CD4-positive, alpha-beta T cell treated with Interleukin-15 for 4 hours (primary cell): ENCODE data around the gene ERO1B.
"Not testable (repeated sequence)": the region's sequence is repeated elsewhere in the genome, so short reads cannot be mapped to it uniquely, and the experiment has no call there.

Experiments
- DNase-seq: peaks from one replicate; pipeline ENCODE4 v3.0.0-alpha.2; 2020; ENCODE audit warnings: low spot score

ERO1B gene

DNA sequence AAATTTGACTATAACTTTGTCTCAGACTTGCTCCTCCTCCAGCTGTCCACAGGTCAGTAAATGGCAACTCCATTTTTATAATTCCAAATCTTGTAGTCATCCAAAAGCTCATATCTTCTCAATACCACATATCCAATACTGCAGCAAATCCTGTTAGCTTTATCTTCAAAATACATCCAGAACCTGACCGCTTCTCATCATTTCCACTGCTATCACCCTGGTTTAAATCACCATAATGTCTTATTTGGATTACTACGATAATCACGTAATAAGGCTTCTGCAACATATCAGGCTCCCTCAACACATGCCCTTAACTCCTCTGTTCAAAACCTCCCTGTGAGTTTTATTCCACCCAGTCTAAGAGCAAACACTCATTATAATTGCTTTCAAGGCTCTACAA lies 34.5 kb downstream of the ERO1B start:
- DNase-seq: no peak

- no peak for DNase-seq
Measured at GRCh38 chr1:236242568-236242967, 39.2 kb downstream of the ERO1B start.

- no peak for DNase-seq
Measured at GRCh38 chr1:236240675-236241074, 41.1 kb downstream of the ERO1B start.

GRCh38 chr1:236239092-236239585 lies 42.6 kb downstream of the ERO1B start:
- no peak for DNase-seq

- no peak for DNase-seq
Measured at GRCh38 chr1:236235116-236235515, 46.6 kb downstream of the ERO1B start.

GRCh38 chr1:236228411-236228810 lies 53.3 kb downstream of the ERO1B start:
- DNase-seq: no peak

GRCh38 chr1:236222632-236223031 lies 59.1 kb downstream of the ERO1B start:
- no peak for DNase-seq

DNA sequence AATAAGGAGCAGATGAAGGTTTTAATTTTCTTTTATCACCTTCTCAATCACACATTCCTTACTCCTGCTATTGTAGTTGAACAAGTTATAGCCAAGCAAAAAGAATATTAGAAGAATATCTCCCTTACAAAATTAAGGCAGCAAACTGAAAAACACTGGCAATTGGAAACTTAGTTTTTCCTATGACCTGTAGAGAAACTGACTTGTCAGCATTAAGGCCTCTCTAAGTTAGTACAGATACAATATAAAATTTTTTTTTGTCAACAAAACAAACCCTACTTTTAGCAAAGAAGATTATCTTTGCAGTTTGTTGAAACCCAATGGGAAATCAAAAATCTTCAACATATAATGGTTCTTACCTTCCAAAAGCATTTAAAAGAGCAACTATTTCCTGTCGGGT lies 61.3 kb downstream of the ERO1B start:
- DNase-seq: no peak

GRCh38 chr1:236214761-236215160 lies 67.0 kb downstream of the ERO1B start:
- no peak for DNase-seq

- DNase-seq: no peak
Measured at GRCh38 chr1:236213534-236213933, 68.2 kb downstream of the ERO1B start.

- DNase-seq: no peak
Measured at GRCh38 chr1:236211815-236212214, 69.9 kb downstream of the ERO1B start.

DNA sequence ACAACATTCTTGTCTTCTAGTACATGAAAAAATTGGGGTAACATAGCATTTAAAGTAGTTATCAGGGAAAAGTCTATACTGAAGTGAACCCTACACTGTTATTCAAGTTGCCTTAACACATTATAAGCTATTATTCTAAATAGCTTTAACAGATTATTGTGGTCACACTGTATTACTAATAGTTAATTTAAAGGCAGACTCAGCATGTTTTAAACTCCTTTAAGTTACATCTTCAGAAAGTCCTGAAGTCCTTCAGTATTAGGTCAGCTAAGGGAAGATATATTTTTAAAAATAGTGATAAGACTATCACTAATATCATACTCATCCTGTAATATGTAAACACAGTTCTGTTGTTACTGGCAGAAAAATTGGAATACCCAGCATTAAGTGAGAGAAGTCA lies 72.0 kb downstream of the ERO1B start:
- DNase-seq: no peak

GRCh38 chr1:236209185-236209584 lies 72.6 kb downstream of the ERO1B start:
- no peak for DNase-seq

GRCh38 chr1:236207569-236207968 lies 74.2 kb downstream of the ERO1B start:
- no peak for DNase-seq

DNA sequence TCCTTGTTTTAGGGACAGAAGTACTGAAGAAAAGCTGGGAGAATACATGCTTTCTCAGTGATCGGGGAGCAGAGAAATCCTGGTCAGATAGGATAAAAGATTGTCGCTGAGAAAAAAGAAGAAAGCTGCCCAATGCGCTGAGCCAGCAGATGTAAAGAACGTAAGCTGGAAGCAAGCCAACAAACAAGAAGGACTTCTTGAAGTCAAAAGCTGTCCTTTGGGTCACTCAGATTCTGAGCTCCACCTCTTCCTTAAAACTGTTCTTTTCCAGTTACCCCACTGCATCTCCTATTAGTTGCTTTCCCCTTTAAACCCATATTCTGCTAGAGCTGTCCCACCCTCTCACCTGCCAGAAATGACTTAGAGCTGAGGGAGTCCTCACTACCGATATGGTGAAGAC lies 74.6 kb downstream of the ERO1B start:
- no peak for DNase-seq

DNA sequence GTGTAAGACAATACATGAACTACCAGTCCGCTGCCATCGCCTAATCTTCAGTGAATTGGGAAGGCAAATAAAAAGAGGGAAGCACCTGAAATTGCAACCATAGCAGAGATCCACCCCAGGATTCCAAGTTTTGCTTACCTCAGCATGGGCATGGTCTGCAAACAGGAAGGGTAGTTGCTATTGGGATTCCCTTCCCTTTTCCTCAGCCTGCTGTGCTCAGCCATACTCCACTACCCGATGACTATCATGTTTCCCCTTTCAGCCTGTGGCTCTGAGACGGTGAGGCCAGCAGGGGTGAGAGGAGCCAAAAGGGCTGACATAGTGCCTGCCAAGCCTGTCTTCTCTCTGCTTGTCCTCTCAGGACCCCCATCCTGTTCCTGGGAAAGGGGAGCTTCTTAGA lies 75.2 kb downstream of the ERO1B start:
- no peak for DNase-seq

DNA sequence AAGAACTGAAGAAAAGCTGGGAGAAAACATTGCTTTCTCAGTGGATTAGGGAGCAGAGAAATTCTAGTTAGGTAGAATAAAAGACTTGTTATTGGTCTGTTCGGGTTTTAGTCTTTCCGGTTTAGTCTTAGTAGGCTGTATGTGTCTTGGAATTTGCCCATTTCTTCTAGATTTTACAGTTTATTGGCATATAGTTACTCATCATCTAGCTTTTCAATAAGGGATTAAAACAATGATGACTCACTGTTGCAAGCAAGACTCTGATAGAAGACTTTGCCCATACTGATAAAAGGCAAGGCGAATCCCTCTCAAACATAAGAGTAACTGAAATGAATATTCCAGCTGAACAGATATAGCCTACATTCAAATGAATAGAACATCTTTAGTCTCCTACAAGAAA lies 77.1 kb downstream of the ERO1B start:
- DNase-seq: no peak

DNA sequence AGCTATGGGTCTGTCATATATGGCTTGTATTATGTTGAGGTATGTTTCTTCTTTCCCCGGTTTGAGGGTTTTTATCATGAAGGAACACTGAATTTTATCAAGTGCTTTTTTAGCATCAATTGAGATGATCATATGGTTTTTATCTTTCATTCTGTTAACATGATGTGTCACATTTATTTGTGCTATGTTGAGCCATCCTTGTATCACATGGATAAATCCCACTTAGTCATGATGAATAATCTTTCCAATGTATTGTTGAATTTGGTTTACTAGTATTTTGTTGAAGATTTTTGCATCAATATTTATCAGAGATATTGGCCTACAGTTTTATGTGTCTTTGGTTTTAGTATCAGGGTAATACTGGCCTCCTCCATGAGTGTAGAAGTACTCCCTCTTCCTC lies 77.7 kb downstream of the ERO1B start:
- no peak for DNase-seq

GRCh38 chr1:236201786-236202185 lies 80.0 kb downstream of the ERO1B start:
- no peak for DNase-seq

GRCh38 chr1:236200925-236201324 lies 80.8 kb downstream of the ERO1B start:
- DNase-seq: no peak

DNA sequence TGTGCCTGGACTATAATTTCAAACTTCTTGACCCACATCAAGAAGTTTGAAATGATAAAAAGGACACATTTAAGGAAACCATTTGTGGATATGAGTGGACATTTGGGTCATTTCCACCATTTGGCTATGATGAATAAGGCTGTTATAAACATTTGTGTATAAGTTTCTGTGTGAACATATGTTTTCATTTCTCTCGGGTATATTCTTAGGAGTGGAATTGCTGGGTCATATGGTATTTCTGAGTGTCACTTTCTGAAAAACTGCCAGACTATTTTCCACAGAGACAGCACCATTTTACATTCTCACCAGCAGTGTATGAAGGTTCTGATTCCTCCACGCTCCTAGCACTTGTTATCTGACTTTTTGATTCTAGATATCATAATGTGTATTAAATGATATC lies 88.6 kb downstream of the ERO1B start:
- DNase-seq: no peak

DNA sequence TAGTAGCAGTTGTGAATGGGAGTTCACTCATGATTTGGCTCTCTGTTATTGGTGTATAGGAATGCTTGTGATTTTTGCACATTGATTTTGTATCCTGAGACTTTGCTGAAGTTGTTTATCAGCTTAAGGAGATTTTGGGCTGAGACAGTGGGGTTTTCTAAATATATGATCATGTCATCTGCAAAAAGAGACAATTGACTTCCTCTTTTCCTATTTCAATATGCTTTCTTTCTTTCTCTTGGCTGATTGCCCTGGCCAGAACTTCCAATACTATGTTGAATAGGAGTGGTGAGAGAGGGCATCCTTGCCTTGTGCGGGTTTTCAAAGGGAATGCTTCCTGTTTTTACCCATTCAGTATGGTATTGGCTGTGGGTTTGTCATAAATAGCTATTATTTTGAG lies 93.7 kb downstream of the ERO1B start:
- DNase-seq: not testable (repeated sequence)

DNA sequence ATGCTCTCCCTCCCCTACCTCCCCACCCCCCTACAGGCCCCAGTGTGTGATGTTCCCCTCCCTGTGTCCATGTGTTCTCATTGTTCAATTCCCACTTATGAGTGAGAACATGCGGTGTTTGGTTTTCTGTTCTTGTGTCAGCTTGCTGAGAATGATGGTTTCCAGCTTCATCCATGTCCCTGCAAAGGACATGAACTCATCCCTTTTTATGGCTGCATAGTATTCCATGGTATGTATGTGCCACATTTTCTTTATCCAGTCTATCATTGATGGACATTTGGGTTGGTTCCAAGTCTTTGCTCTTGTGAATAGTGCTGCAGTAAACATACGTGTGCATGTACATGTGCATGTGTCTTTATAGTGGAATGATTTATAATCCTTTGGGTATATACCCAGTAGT lies 95.3 kb downstream of the ERO1B start:
- not testable (repeated sequence) for DNase-seq

DNA sequence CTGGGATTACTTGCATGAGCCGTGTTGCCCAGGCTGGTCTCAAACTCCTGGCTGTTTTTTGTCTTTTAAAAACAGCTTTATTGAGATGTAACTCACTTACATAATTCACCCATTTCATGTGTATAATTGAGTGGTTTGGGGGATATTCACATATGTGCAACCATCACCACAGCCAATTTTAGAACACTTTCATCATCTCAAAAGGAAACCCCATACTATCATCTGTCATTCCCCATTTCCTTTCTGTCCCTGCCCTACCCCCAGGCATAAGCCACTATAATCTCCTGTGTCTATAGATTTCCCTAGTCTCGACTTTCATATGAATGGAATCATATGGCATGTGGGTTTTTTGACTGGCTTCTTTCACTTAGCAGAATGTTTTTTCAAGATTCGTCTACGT lies 96.1 kb downstream of the ERO1B start:
- DNase-seq: no peak

DNA sequence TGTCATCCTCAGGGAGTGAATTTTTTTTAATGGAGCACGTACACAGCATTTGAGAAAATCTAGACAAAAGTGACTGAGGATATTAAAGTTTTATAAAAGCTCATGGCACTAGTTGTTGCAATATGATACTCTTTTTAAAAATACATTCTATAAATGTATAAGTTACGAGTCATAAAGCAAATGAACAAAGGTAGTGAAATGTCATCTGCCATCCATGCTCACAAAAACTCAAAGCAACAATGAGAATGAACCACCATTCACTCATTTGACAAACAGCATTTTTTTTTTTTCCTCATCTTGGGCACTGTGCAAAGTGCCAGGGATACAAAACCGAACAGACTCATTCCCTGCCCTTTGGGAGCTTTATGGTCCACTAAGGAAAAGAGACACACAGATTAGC lies 100.7 kb downstream of the ERO1B start:
- DNase-seq: no peak
